HEK293 (cell line): ENCODE results near the gene FHAD1.
"Not testable (repeated sequence)": the region's sequence is repeated elsewhere in the genome, so short reads cannot be mapped to it uniquely, and the experiment has no call there.

ENCODE experiments used
- CTCF ChIA-PET: fragments of 350-600 bp; formaldehyde crosslinking; extraction: SDS; loops from one replicate; lab custom pipeline; 2021; ENCODE audit warnings: antibody characterized with exemption; lab: Yijun Ruan, JAX
- POLR2A ChIA-PET: fragments of 300-600 bp; formaldehyde crosslinking; extraction: SDS; loops from one replicate; lab custom pipeline; 2020; ENCODE audit warnings: antibody characterized with exemption, inconsistent platforms; lab: Yijun Ruan, JAX
- H3K27ac ChIP-seq: fragments of 200-500 bp; sonication (Bioruptor generic); 2 replicates; pipeline ENCODE4 v1.5.1; 2014; ENCODE audit warnings: low read depth, low read length, control low read depth, inconsistent platforms; ENCODE audit errors: extremely low read depth
- H3K36me3 ChIP-seq, 2 experiments: fragments of 200-500 bp in 1 of 2; sonication (Bioruptor generic) in 1 of 2; 1 replicate in 1 of 2; 2 replicates in 1 of 2; pipeline ENCODE4 v1.5.1; 2014 to 2017; ENCODE audit warnings: inconsistent platforms in 2 of 2, low read length in 2 of 2; ENCODE audit not compliant: control insufficient read depth in 2 of 2, insufficient read depth in 1 of 2
- H3K4me1 ChIP-seq: fragments of 200-500 bp; sonication (Bioruptor generic); 2 replicates; pipeline ENCODE4 v1.5.1; 2014; ENCODE audit warnings: mild to moderate bottlenecking, low read length, inconsistent platforms; ENCODE audit not compliant: control insufficient read depth, insufficient read depth
- H3K4me3 ChIP-seq: 2 replicates; pipeline ENCODE4 v1.5.1; 2011; ENCODE audit warnings: low read depth, mild to moderate bottlenecking, control low read depth, low read length, moderate library complexity
- H3K9me3 ChIP-seq: fragments of 200-500 bp; sonication (Bioruptor generic); 2 replicates; pipeline ENCODE4 v1.5.1; 2014; ENCODE audit warnings: low read depth, low read length, inconsistent platforms; ENCODE audit not compliant: control insufficient read depth, insufficient read depth
- BCL11A ChIP-seq: fragments of 450-650 bp; formaldehyde crosslinking; IDR thresholded peaks from 2 replicates; pipeline ENCODE4 v1.5.1; 2016; ENCODE audit warnings: low read depth, missing biosample characterization, missing genetic modification characterization
- INSM2 ChIP-seq: fragments of 450-650 bp; formaldehyde crosslinking; IDR thresholded peaks from 2 replicates; pipeline ENCODE4 v1.5.1; 2016; ENCODE audit warnings: missing biosample characterization, missing genetic modification characterization
- SCRT2 ChIP-seq: fragments of 450-650 bp; formaldehyde crosslinking; IDR thresholded peaks from 2 replicates; pipeline ENCODE4 v1.5.1; 2016; ENCODE audit warnings: missing biosample characterization, missing genetic modification characterization
- SP7 ChIP-seq: fragments of 450-650 bp; formaldehyde crosslinking; IDR thresholded peaks from 2 replicates; pipeline ENCODE4 v1.5.1; 2016; ENCODE audit warnings: missing biosample characterization, missing genetic modification characterization
- ZBTB1 ChIP-seq: fragments of 450-650 bp; formaldehyde crosslinking; IDR thresholded peaks from 2 replicates; pipeline ENCODE4 v1.5.1; 2016; ENCODE audit warnings: missing biosample characterization, missing genetic modification characterization
- ZBTB6 ChIP-seq: fragments of 450-650 bp; formaldehyde crosslinking; IDR thresholded peaks from 2 replicates; pipeline ENCODE4 v1.5.1; 2017; ENCODE audit warnings: missing biosample characterization, missing genetic modification characterization
- ZIC2 ChIP-seq: fragments of 450-650 bp; formaldehyde crosslinking; IDR thresholded peaks from 2 replicates; pipeline ENCODE4 v1.5.1; 2016; ENCODE audit warnings: missing biosample characterization, missing genetic modification characterization
- ZNF132 ChIP-seq: fragments of 450-650 bp; formaldehyde crosslinking; IDR thresholded peaks from 2 replicates; pipeline ENCODE4 v1.5.1; 2017; ENCODE audit warnings: missing biosample characterization, missing genetic modification characterization, borderline replicate concordance
- ZNF202 ChIP-seq: fragments of 450-650 bp; formaldehyde crosslinking; IDR thresholded peaks from 2 replicates; pipeline ENCODE4 v1.5.1; 2016; ENCODE audit warnings: missing biosample characterization, missing genetic modification characterization, borderline replicate concordance
- ZNF311 ChIP-seq: fragments of 450-650 bp; formaldehyde crosslinking; IDR thresholded peaks from 2 replicates; pipeline ENCODE4 v1.5.1; 2017; ENCODE audit warnings: missing biosample characterization, missing genetic modification characterization, borderline replicate concordance
- ZNF362 ChIP-seq: fragments of 450-650 bp; formaldehyde crosslinking; IDR thresholded peaks from 2 replicates; pipeline ENCODE4 v1.5.1; 2016; ENCODE audit warnings: missing biosample characterization, missing genetic modification characterization
- ZNF394 ChIP-seq: fragments of 450-650 bp; formaldehyde crosslinking; IDR thresholded peaks from 2 replicates; pipeline ENCODE4 v1.5.1; 2016; ENCODE audit warnings: missing biosample characterization, missing genetic modification characterization, mild to moderate bottlenecking, moderate library complexity, borderline replicate concordance
- ZNF48 ChIP-seq: fragments of 450-650 bp; formaldehyde crosslinking; IDR thresholded peaks from 2 replicates; pipeline ENCODE4 v1.5.1; 2016; ENCODE audit warnings: missing biosample characterization, missing genetic modification characterization
- ZNF621 ChIP-seq: fragments of 450-650 bp; formaldehyde crosslinking; IDR thresholded peaks from 2 replicates; pipeline ENCODE4 v1.5.1; 2017; ENCODE audit warnings: missing biosample characterization, missing genetic modification characterization
- ZNF692 ChIP-seq: fragments of 450-650 bp; formaldehyde crosslinking; IDR thresholded peaks from 2 replicates; pipeline ENCODE4 v1.5.1; 2016; ENCODE audit warnings: missing biosample characterization, missing genetic modification characterization
- ZNF707 ChIP-seq: fragments of 450-650 bp; formaldehyde crosslinking; IDR thresholded peaks from 2 replicates; pipeline ENCODE4 v1.5.1; 2016; ENCODE audit warnings: missing biosample characterization, missing genetic modification characterization
- ZNF776 ChIP-seq: fragments of 450-650 bp; formaldehyde crosslinking; IDR thresholded peaks from 2 replicates; pipeline ENCODE4 v1.5.0; 2017; ENCODE audit warnings: missing biosample characterization, missing genetic modification characterization, borderline replicate concordance
- ZNF792 ChIP-seq: fragments of 450-650 bp; formaldehyde crosslinking; IDR thresholded peaks from 2 replicates; pipeline ENCODE4 v1.5.1; 2016; ENCODE audit warnings: missing biosample characterization, missing genetic modification characterization

The FHAD1 gene

GRCh38 chr1:15370781-15371520 lies 123.9 kb downstream of the FHAD1 start (continued):
- no peak for TF ChIP-seq INSM2 (tag by site-specific recombination)
- TF ChIP-seq SP7 (tag by site-specific recombination): no peak
- TF ChIP-seq ZNF202 (tag by site-specific recombination): no peak
- TF ChIP-seq SCRT2 (tag by site-specific recombination): no peak
- no peak for TF ChIP-seq ZNF707 (tag by site-specific recombination)

GRCh38 chr1:15371610-15372545 lies 124.9 kb downstream of the FHAD1 start:
- no peaks in the 10 kb centered on the region for H3K9me3 ChIP-seq
- TF ChIP-seq ZIC2 (tag by site-specific recombination): peak; percentile 45; the same call in 1 of the 2 replicates
- no peak for TF ChIP-seq ZNF362
- H3K27ac ChIP-seq: no peak overlapping the region
- H3K4me3 ChIP-seq: no peak overlapping the region
- ChIA-PET CTCF (no interaction called here), POLR2A (no interaction called here)
- H3K4me1 ChIP-seq: no peaks in the 10 kb centered on the region
- H3K36me3 ChIP-seq: no peaks in the 10 kb centered on the region

GRCh38 chr1:15378729-15379128 lies 131.7 kb downstream of the FHAD1 start:
- ChIA-PET CTCF (no interaction called here), POLR2A (no interaction called here)
- Histone ChIP-seq H3K36me3 (no peaks in the 10 kb centered on the region), H3K4me1 (no peaks in the 10 kb centered on the region), H3K4me3 (no peak overlapping the region), H3K9me3 (no peaks in the 10 kb centered on the region), H3K27ac (no peak overlapping the region)
- TF ChIP-seq BCL11A (tag by site-specific recombination): no peak
- no peak for TF ChIP-seq ZBTB1 (tag by site-specific recombination)
- TF ChIP-seq ZNF621 (tag by site-specific recombination): no peak
- TF ChIP-seq ZNF776 (tag by site-specific recombination): no peak
- TF ChIP-seq ZNF792 (tag by site-specific recombination): no peak
- TF ChIP-seq ZBTB6 (tag by site-specific recombination): no peak
- TF ChIP-seq ZNF311: no peak
- TF ChIP-seq ZNF394 (tag by site-specific recombination): no peak
- TF ChIP-seq ZNF362: no peak
- TF ChIP-seq ZNF132: no peak
- no peak for TF ChIP-seq ZNF48
- TF ChIP-seq ZNF692: no peak

GRCh38 chr1:15379151-15379550 lies 132.1 kb downstream of the FHAD1 start:
- H3K27ac ChIP-seq, H3K36me3 ChIP-seq, H3K4me3 ChIP-seq, POLR2A ChIA-PET, CTCF ChIA-PET, H3K4me1 ChIP-seq, H3K9me3 ChIP-seq: not testable (repeated sequence)
